Measurements from ENCODE around the gene CNOT10.
"Not testable (repeated sequence)": the region's sequence is repeated elsewhere in the genome, so short reads cannot be mapped to it uniquely, and the experiment has no call there.

The CNOT10 gene

GRCh38 chr3:32664630-32665075 is 20.3 kb upstream of the CNOT10 start:
- H3K36me3 ChIP-seq (ENCODE audit: control insufficient read depth, insufficient read depth, low read length); H3K27me3 ChIP-seq (ENCODE audit: control insufficient read depth, insufficient read depth, low read length); H3K9me3 ChIP-seq (ENCODE audit: control insufficient read depth, insufficient read depth, low read depth, low read length); H3K9ac ChIP-seq (ENCODE audit: low read length); H3K4me1 ChIP-seq (ENCODE audit: control insufficient read depth, insufficient read depth, low read length); H3K27ac ChIP-seq (ENCODE audit: low read depth, low read length); H3K4me3 ChIP-seq (ENCODE audit: low read depth, low read length): not testable (repeated sequence)

- no peak overlapping the region for H3K4me3 ChIP-seq (ENCODE audit: low read depth, low read length)
- no peaks in the 10 kb centered on the region for H3K36me3 ChIP-seq (ENCODE audit: control insufficient read depth, insufficient read depth, low read length)
- no peak overlapping the region for H3K27ac ChIP-seq (ENCODE audit: low read depth, low read length)
- H3K4me1 ChIP-seq (ENCODE audit: control insufficient read depth, insufficient read depth, low read length), result no peaks in the 10 kb centered on the region
- H3K9ac ChIP-seq (ENCODE audit: low read length), result no peak overlapping the region
- peaks cover 29% of the 10 kb centered on the region for H3K9me3 ChIP-seq (ENCODE audit: control insufficient read depth, insufficient read depth, low read depth, low read length)
- no peaks in the 10 kb centered on the region for H3K27me3 ChIP-seq (ENCODE audit: control insufficient read depth, insufficient read depth, low read length)
These were observed 17.9 kb upstream of the CNOT10 start for GRCh38 chr3:32667072-32667582.

- peaks cover 21% of the 10 kb centered on the region for H3K9me3 ChIP-seq (ENCODE audit: control insufficient read depth, insufficient read depth, low read depth, low read length)
- not testable (repeated sequence) for H3K9ac ChIP-seq (ENCODE audit: low read length); H3K27ac ChIP-seq (ENCODE audit: low read depth, low read length); H3K27me3 ChIP-seq (ENCODE audit: control insufficient read depth, insufficient read depth, low read length); H3K4me1 ChIP-seq (ENCODE audit: control insufficient read depth, insufficient read depth, low read length); H3K4me3 ChIP-seq (ENCODE audit: low read depth, low read length); H3K36me3 ChIP-seq (ENCODE audit: control insufficient read depth, insufficient read depth, low read length)
These were observed 15.8 kb upstream of the CNOT10 start for GRCh38 chr3:32669226-32669625.

GRCh38 chr3:32673730-32674129 is 11.3 kb upstream of the CNOT10 start:
- not testable (repeated sequence) for H3K27ac ChIP-seq (ENCODE audit: low read depth, low read length); H3K9ac ChIP-seq (ENCODE audit: low read length); H3K4me3 ChIP-seq (ENCODE audit: low read depth, low read length); H3K27me3 ChIP-seq (ENCODE audit: control insufficient read depth, insufficient read depth, low read length); H3K36me3 ChIP-seq (ENCODE audit: control insufficient read depth, insufficient read depth, low read length); H3K4me1 ChIP-seq (ENCODE audit: control insufficient read depth, insufficient read depth, low read length)
- H3K9me3 ChIP-seq (ENCODE audit: control insufficient read depth, insufficient read depth, low read depth, low read length), result peaks cover 21% of the 10 kb centered on the region

GRCh38 chr3:32675164-32675563 is 9.8 kb upstream of the CNOT10 start:
- H3K27ac ChIP-seq (ENCODE audit: low read depth, low read length), result no peak overlapping the region
- H3K36me3 ChIP-seq (ENCODE audit: control insufficient read depth, insufficient read depth, low read length), result no peaks in the 10 kb centered on the region
- H3K4me3 ChIP-seq (ENCODE audit: low read depth, low read length), result no peak overlapping the region
- no peaks in the 10 kb centered on the region for H3K4me1 ChIP-seq (ENCODE audit: control insufficient read depth, insufficient read depth, low read length)
- no peaks in the 10 kb centered on the region for H3K27me3 ChIP-seq (ENCODE audit: control insufficient read depth, insufficient read depth, low read length)
- H3K9me3 ChIP-seq (ENCODE audit: control insufficient read depth, insufficient read depth, low read depth, low read length), result peaks cover 15% of the 10 kb centered on the region
- H3K9ac ChIP-seq (ENCODE audit: low read length), result no peak overlapping the region

- Histone ChIP-seq H3K9me3 (ENCODE audit: control insufficient read depth, insufficient read depth, low read depth, low read length) (peaks cover 11% of the 10 kb centered on the region), H3K9ac (ENCODE audit: low read length) (no peak overlapping the region)
These were observed 9.3 kb upstream of the CNOT10 start for GRCh38 chr3:32675650-32676049.

GRCh38 chr3:32681811-32682210 is 3.2 kb upstream of the CNOT10 start:
- Histone ChIP-seq H3K4me3 (ENCODE audit: low read depth, low read length) (no peak overlapping the region), H3K36me3 (ENCODE audit: control insufficient read depth, insufficient read depth, low read length) (no peaks in the 10 kb centered on the region), H3K9me3 (ENCODE audit: control insufficient read depth, insufficient read depth, low read depth, low read length) (no peaks in the 10 kb centered on the region), H3K4me1 (ENCODE audit: control insufficient read depth, insufficient read depth, low read length) (peaks cover 10% of the 10 kb centered on the region), H3K9ac (ENCODE audit: low read length) (no peak overlapping the region), H3K27me3 (ENCODE audit: control insufficient read depth, insufficient read depth, low read length) (no peaks in the 10 kb centered on the region), H3K27ac (ENCODE audit: low read depth, low read length) (no peak overlapping the region)

More at GRCh38 chr3:32675650-32676049, 9.3 kb upstream of the CNOT10 start:
- Histone ChIP-seq H3K27me3 (ENCODE audit: control insufficient read depth, insufficient read depth, low read length) (no peaks in the 10 kb centered on the region), H3K4me1 (ENCODE audit: control insufficient read depth, insufficient read depth, low read length) (no peaks in the 10 kb centered on the region), H3K4me3 (ENCODE audit: low read depth, low read length) (no peak overlapping the region), H3K27ac (ENCODE audit: low read depth, low read length) (no peak overlapping the region), H3K36me3 (ENCODE audit: control insufficient read depth, insufficient read depth, low read length) (no peaks in the 10 kb centered on the region)

GRCh38 chr3:32684029-32684799 is 774 bp upstream of the CNOT10 start:
- Histone ChIP-seq H3K27me3 (ENCODE audit: control insufficient read depth, insufficient read depth, low read length) (no peaks in the 10 kb centered on the region), H3K4me1 (ENCODE audit: control insufficient read depth, insufficient read depth, low read length) (peaks cover 13% of the 10 kb centered on the region), H3K36me3 (ENCODE audit: control insufficient read depth, insufficient read depth, low read length) (no peaks in the 10 kb centered on the region), H3K9ac (ENCODE audit: low read length) (peak overlapping the region; percentile 66), H3K9me3 (ENCODE audit: control insufficient read depth, insufficient read depth, low read depth, low read length) (no peaks in the 10 kb centered on the region), H3K27ac (ENCODE audit: low read depth, low read length) (no peak overlapping the region), H3K4me3 (ENCODE audit: low read depth, low read length) (peak overlapping the region; percentile 84)

- peaks cover 13% of the 10 kb centered on the region for H3K4me1 ChIP-seq (ENCODE audit: control insufficient read depth, insufficient read depth, low read length)
- peak overlapping the region; percentile 44; the same call in 1 of the 2 replicates for H3K27ac ChIP-seq (ENCODE audit: low read depth, low read length)
- no peaks in the 10 kb centered on the region for H3K27me3 ChIP-seq (ENCODE audit: control insufficient read depth, insufficient read depth, low read length)
- no peaks in the 10 kb centered on the region for H3K9me3 ChIP-seq (ENCODE audit: control insufficient read depth, insufficient read depth, low read depth, low read length)
- peak overlapping the region; percentile 80 for H3K9ac ChIP-seq (ENCODE audit: low read length)
- H3K4me3 ChIP-seq (ENCODE audit: low read depth, low read length), result peak overlapping the region; percentile 84
- H3K36me3 ChIP-seq (ENCODE audit: control insufficient read depth, insufficient read depth, low read length), result peaks cover 3% of the 10 kb centered on the region; the same call in 1 of the 2 replicates
These were observed 676 bp downstream of the CNOT10 start for GRCh38 chr3:32685543-32686185.

- Histone ChIP-seq H3K9me3 (ENCODE audit: control insufficient read depth, insufficient read depth, low read depth, low read length) (no peaks in the 10 kb centered on the region), H3K27me3 (ENCODE audit: control insufficient read depth, insufficient read depth, low read length) (no peaks in the 10 kb centered on the region), H3K36me3 (ENCODE audit: control insufficient read depth, insufficient read depth, low read length) (peaks cover 3% of the 10 kb centered on the region; the same call in 1 of the 2 replicates), H3K27ac (ENCODE audit: low read depth, low read length) (no peak overlapping the region), H3K9ac (ENCODE audit: low read length) (no peak overlapping the region), H3K4me1 (ENCODE audit: control insufficient read depth, insufficient read depth, low read length) (peaks cover 13% of the 10 kb centered on the region), H3K4me3 (ENCODE audit: low read depth, low read length) (peak overlapping the region; percentile 84)
These were observed 1.7 kb downstream of the CNOT10 start for GRCh38 chr3:32686713-32687112.

GRCh38 chr3:32691847-32692246 is 6.9 kb downstream of the CNOT10 start:
- no peak overlapping the region for H3K27ac ChIP-seq (ENCODE audit: low read depth, low read length)
- H3K36me3 ChIP-seq (ENCODE audit: control insufficient read depth, insufficient read depth, low read length), result peaks cover 3% of the 10 kb centered on the region; the same call in 1 of the 2 replicates
- H3K4me1 ChIP-seq (ENCODE audit: control insufficient read depth, insufficient read depth, low read length), result 0 out of 2 replicates have a peak, but pooled peaks cover 7% of the 10 kb centered on the region
- H3K9me3 ChIP-seq (ENCODE audit: control insufficient read depth, insufficient read depth, low read depth, low read length), result no peaks in the 10 kb centered on the region
- H3K9ac ChIP-seq (ENCODE audit: low read length), result no peak overlapping the region
- no peak overlapping the region for H3K4me3 ChIP-seq (ENCODE audit: low read depth, low read length)
- no peaks in the 10 kb centered on the region for H3K27me3 ChIP-seq (ENCODE audit: control insufficient read depth, insufficient read depth, low read length)
